ENCODE measurements around the gene SNX21. TPM values are rescaled to one million over a fixed set of nuclear protein-coding genes. Genes with fewer than 3 reads are reported as not detected.

The SNX21 gene
- total RNA-seq, 4 donors from 2014 or later, result 54.0 to 78.5 (median 63.5) TPM

DNA sequence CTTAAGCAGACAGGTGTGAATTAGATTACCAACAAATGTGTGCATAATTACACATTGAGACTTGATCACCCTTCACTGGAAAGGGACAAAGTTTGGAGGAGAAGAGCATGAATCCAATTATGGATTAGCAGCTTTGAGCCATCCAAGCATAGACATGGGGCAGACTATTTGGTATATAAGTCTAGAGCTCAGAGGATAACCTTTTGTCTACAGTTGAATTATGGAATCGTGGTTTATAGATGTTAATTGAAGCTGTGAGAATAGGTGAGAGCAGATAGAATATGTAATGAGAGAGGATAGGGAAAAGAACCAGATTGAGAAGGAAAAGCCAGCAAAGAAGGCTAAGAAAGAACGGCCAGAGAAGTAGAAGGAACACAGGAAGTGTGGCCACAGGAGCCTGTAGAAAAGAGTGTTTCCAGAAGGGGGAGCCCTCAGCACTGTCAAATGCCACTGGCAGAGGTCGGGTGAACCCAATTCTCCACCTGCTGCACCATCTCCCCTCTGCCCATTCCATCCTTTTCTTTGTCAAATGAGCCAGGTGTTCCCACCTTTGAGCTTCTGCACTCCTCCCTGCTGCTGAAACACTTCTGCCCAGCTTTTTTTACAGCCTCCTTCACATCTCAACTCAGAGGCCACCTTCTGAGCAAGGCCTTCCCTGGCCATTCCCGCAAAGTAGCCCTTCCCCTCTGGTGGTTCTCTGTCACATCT lies 34.5 kb upstream of the SNX21 start:
- Histone ChIP-seq H3K36me3 (peaks cover 53 to 65% (median 64%) of the 10 kb centered on the region in 4 donors), H3K27ac (replicated peaks in 1 of 4) (peak overlapping the region in 3 of 4 donors; percentile 9 to 30 (median 12))
- intact Hi-C loops (cut with DNase I), result loop anchor here (10.0 kb wide), 1 partner anchor 136 kb away; the partner anchor contains the start of gene PCIF1

DNA sequence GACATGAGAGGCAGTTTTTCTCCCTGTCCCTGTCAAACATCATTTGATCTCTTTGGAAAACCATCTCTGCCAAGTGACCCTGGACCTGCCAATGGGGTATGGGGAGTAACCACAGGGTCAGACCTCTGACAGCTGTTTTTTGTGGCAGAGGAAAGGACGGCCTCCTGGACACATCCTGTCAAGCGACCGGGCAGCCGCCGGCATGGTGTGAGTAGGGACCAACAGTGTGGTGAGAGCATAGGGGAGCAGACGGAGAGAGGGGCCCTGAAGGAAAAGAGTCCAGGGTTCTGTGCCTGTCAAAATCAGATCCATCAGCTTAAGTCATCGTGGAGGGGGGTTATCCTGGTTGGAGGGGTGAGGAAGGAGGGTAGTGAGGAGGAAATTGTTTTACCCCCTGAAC lies 31.7 kb upstream of the SNX21 start:
- peaks cover 51 to 66% (median 64%) of the 10 kb centered on the region in 4 donors for H3K36me3 ChIP-seq
- H3K4me1 ChIP-seq, result peaks cover 0 to 12% (median 9%) of the 10 kb centered on the region in 4 donors
- H3K27ac ChIP-seq (replicated peaks in 1 of 4), result no peak overlapping the region
- 85% methylated on average over 2 of the region's 7 CpGs for WGBS
- no peak for TF ChIP-seq POLR2AphosphoS5 (IDR thresholded peaks at IDR 0.05)
- TF ChIP-seq, protein P1, sequence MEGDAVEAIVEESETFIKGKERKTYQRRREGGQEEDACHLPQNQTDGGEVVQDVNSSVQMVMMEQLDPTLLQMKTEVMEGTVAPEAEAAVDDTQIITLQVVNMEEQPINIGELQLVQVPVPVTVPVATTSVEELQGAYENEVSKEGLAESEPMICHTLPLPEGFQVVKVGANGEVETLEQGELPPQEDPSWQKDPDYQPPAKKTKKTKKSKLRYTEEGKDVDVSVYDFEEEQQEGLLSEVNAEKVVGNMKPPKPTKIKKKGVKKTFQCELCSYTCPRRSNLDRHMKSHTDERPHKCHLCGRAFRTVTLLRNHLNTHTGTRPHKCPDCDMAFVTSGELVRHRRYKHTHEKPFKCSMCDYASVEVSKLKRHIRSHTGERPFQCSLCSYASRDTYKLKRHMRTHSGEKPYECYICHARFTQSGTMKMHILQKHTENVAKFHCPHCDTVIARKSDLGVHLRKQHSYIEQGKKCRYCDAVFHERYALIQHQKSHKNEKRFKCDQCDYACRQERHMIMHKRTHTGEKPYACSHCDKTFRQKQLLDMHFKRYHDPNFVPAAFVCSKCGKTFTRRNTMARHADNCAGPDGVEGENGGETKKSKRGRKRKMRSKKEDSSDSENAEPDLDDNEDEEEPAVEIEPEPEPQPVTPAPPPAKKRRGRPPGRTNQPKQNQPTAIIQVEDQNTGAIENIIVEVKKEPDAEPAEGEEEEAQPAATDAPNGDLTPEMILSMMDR (IDR thresholded peaks at IDR 0.05), result no peak
- TF ChIP-seq EP300 (IDR thresholded peaks at IDR 0.05), result no peak
- TF ChIP-seq POLR2A (IDR thresholded peaks at IDR 0.05; ENCODE audit: low read depth), result no peak
- H3K4me3 ChIP-seq, result no peak overlapping the region
- no peak for DNase-seq (ENCODE audit: extremely low spot score)
- no peaks in the 10 kb centered on the region for H3K9me3 ChIP-seq
- H3K27me3 ChIP-seq, result no peaks in the 10 kb centered on the region
- intact Hi-C loops (cut with DNase I), result loop anchor here (10.0 kb wide), 1 partner anchor 83 kb away; the partner anchor contains the start of genes SPATA25 and ZSWIM1

More for the DNA sequence above, 34.5 kb upstream of the SNX21 start:
- Histone ChIP-seq H3K9me3 (no peaks in the 10 kb centered on the region), H3K27me3 (no peaks in the 10 kb centered on the region), H3K4me3 (no peak overlapping the region), H3K4me1 (peaks cover 0 to 12% (median 9%) of the 10 kb centered on the region in 4 donors)
- TF ChIP-seq, protein P1 (IDR thresholded peaks at IDR 0.05), result peak; percentile 65 to 76 (median 69)
- TF ChIP-seq POLR2A (IDR thresholded peaks at IDR 0.05; ENCODE audit: low read depth), result no peak
- 27% methylated on average over 4 of the region's 4 CpGs for WGBS
- no peak for DNase-seq (ENCODE audit: extremely low spot score)

DNA sequence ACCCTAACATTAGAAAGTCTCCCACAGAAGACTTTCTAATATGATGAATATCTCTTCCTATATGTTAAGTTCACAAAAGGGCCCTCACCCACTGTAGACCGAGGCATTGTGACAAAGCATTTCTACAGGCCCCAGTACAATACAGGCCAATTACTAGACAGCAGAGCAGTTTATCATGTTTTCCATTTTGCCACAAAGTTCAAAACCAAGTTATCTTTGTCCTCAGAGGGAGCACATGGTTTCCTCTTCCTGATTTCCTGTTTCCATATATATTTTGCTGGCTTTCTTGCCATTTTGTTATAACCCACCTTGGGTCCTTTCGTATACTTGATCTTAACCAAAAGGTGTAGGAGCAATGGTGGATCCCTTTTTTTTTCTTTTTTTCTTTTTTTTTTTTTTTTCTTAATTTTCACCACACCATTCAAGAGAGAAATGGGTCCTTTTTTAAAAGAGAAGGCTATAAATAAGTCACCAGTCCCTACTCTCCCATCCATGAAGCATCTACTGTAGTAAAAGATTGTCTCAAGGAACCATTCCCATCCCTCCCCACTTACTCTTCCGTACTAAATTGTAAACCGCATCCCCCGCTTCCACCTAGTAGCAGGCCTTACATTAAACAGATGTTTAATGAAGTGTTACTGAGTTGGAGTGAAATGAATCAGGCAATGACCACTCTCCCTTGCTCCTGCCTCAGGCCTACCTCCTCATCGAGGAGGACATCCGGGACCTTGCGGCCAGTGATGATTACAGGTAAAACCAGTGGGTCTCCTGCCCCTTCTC lies 23.2 kb upstream of the SNX21 start:
- Histone ChIP-seq H3K4me1 (peaks cover 5 to 19% (median 15%) of the 10 kb centered on the region in 4 donors), H3K9me3 (no peaks in the 10 kb centered on the region), H3K27ac (replicated peaks in 1 of 4) (no peak overlapping the region), H3K27me3 (no peaks in the 10 kb centered on the region), H3K36me3 (peaks cover 52 to 63% (median 62%) of the 10 kb centered on the region in 4 donors), H3K4me3 (no peak overlapping the region)
- TF ChIP-seq POLR2AphosphoS5 (IDR thresholded peaks at IDR 0.05) (no peak), EP300 (IDR thresholded peaks at IDR 0.05) (no peak), POLR2A (IDR thresholded peaks at IDR 0.05; ENCODE audit: low read depth) (no peak)
- TF ChIP-seq, protein P1 (IDR thresholded peaks at IDR 0.05), result no peak
- intact Hi-C loops (cut with DNase I), result loop anchor here (5.0 kb wide), 1 partner anchor 157 kb away; no protein-coding TSS in a partner anchor
- WGBS, result 88% methylated on average over 8 of the region's 8 CpGs
- DNase-seq (ENCODE audit: extremely low spot score), result no peak

DNA sequence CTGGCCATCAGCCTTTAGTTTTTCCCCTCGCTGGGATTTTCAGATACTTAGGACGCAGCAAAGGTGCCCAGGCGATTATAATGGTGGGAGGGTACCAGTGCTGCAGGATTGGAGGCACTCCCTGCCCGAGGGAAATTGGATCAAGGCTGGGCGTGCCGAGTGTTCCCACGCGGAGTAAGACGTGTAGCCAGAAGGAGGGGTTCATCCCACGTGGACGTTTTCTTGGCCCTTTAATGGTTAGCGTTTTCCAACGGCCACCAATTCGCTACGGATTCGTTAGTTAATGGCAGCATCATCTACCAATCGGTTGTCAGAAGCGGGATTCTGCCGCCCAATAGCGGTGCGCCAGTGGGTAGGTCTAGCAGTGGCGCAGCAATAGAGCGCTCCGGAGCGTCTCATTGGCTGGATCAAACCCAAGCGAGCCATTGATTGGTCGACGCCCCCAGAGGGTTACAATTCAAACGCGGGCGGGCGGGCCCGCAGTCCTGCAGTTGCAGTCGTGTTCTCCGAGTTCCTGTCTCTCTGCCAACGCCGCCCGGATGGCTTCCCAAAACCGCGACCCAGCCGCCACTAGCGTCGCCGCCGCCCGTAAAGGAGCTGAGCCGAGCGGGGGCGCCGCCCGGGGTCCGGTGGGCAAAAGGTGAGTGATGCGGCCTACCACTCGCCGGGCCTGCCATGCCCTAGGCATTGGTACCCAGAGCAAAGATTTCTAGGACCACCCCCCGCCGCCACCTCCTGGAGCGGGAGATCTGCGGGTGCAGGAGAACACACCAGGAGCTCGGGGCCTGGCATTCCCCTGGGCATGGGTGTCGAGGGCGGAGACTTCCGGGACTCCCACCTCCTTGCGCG lies 21.2 kb upstream of the SNX21 start, which contains the start of gene UBE2C:
UBE2C (plus strand) TSS at position 488 of the 849 bp plus-strand sequence; CDS start at position 540, 52 bp downstream.
- Histone ChIP-seq H3K9me3 (no peaks in the 10 kb centered on the region), H3K36me3 (peaks cover 34 to 44% (median 42%) of the 10 kb centered on the region in 4 donors), H3K4me1 (peaks cover 5 to 23% (median 20%) of the 10 kb centered on the region in 4 donors), H3K4me3 (peak within 1 kb of the TSS; percentile 54 to 64 (median 56)), H3K27me3 (no peaks in the 10 kb centered on the region), H3K27ac (replicated peaks in 1 of 4) (peak within 1 kb of the TSS; percentile 33 to 61 (median 47))
- WGBS, result 0% methylated on average over 14 of the region's 65 CpGs
- TF ChIP-seq POLR2AphosphoS5 (IDR thresholded peaks at IDR 0.05) (peak; percentile 68 to 79), POLR2A (IDR thresholded peaks at IDR 0.05; ENCODE audit: low read depth) (no peak)
- DNase-seq (ENCODE audit: extremely low spot score), result peak; percentile 99
- intact Hi-C loops (cut with DNase I), result loop anchor here (5.0 kb wide), 1 partner anchor 155 kb away; no protein-coding TSS in a partner anchor
